LHCN-M2 (cell line): ENCODE results near the gene CUEDC1. TPM values are rescaled to one million over a fixed set of nuclear protein-coding genes. Genes with fewer than 3 reads are reported as not detected.
"Not testable (repeated sequence)": the region's sequence is repeated elsewhere in the genome, so short reads cannot be mapped to it uniquely, and the experiment has no call there.

ENCODE experiments used
- DNase-seq: peaks from one replicate; pipeline ENCODE4 v3.0.0-alpha.2; 2012; ENCODE audit warnings: low read depth
- total RNA-seq: library from RNA; depleted of rRNA; stranded (reverse); fragments of >200 nt; gene quantifications from 2 replicates; pipeline ENCODE4 v1.2.3, GENCODE V29; 2014

The CUEDC1 gene
- total RNA-seq, 1 experiment from 2014 or later, result 29.6 TPM

DNA sequence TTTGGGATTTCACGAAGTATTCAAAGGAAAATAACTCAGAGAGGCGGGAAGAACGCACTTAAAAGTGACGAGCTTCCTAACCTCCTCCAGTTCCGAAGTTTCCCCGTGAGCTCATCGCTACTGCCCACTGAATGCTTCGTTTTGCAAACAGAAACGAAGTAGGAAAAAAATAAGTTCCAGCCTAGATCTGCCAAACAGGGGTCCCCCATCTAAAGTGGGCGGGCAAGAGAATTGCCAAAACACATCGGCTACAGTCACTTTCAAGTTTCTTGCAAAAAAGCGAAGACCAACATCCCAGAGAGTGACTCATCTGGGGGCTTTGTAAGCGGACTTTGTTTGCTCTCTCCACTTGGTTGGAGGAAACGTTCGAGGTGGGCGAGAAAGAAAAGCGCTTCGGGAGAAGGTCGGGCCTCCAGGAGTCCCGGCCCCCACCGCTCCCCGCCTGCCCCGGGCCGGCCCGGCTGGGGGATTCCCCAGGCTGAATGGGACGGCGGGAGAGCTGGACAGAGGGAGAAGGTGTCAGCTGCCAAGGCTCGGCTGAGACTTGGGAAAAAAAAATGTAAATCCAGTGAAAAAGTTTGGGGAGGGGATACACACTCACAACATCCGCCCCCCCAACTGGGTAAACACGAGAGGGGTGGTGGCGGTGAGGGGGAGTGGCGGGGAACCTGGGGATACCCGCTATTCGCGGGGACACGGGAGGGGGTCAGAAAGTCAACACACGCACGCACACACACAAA lies 31.8 kb upstream of the CUEDC1 start:
- peak; percentile 75 for DNase-seq

- DNase-seq, result peak; percentile 72
Measured at GRCh38 chr17:57985675-57985974, 30.4 kb upstream of the CUEDC1 start.

- DNase-seq, result no peak
Measured at GRCh38 chr17:57984936-57985674, 29.9 kb upstream of the CUEDC1 start.

- DNase-seq, result peak; percentile 64
Measured at GRCh38 chr17:57984261-57984890, 29.2 kb upstream of the CUEDC1 start.

DNA sequence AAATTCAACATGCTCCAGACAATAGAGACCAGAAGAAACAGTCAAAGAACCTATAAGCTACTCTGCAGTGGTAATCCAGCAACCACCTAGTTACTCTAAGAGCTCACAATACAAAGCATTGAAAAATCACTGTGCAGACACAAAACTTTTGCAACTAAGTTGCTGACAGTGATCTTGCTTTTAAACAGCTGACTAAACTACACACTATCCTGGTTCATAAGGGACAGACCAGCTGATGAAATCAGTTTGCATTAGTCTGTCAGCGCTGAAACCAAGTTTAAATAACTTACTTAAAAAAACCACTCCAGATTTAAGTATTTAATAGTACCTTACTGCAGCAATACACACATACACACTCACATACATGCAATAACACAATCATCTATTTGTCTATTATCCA lies 28.2 kb upstream of the CUEDC1 start:
- peak; percentile 51 for DNase-seq

DNA sequence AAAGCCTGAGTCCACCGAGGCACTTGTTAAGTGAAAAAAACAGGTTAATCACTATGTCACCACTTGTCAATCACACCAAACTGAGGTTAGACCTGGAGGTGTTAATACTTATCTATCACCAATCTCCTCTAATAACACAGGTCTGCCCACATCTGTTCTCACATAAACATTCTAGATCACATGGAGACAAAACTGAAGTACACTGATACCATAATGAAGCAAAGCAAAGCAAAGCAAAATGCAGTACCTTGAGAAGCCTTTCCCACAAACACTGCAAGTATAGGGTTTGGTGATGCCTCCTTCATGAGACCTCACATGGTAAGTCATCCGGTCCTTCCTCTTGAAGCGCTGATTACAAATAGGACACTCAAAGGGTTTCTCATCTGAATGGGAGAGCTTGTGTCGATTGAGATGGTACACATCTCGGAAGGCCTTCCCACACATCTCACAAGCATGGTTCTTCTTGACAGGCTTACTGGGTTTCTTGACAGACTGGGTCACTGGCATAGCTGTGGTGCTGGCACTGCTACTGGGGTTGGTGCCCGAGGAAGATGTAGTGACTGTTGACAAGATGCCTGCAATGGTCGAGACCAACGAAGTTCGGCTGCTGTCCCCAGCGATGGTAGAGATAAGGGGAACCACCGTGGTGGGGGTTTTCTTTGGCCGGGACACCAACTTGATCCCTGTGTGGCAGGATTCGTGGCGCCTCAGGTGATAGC lies 27.4 kb upstream of the CUEDC1 start:
- DNase-seq, result no peak

GRCh38 chr17:57980522-57980921 lies 25.3 kb upstream of the CUEDC1 start:
- no peak for DNase-seq

DNA sequence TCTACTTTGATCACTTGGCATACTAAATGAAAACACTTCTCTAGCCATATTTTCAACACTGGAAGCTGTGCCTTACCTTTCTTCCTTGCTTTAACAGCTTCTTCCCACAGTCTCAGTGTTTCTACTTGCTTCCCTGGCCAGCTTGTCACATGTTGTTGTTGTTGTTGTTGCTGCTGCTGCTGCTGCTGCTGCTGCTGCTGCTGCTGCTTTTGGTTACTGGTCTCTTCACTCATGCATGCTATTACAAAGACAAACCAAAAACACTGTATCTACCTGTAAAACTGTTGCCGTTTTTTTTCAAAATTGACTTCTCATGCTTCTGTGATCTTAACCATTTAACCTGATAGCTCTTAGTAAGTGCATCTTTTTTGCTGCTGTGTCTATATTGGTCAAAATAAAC lies 23.9 kb upstream of the CUEDC1 start:
- DNase-seq, result no peak

DNA sequence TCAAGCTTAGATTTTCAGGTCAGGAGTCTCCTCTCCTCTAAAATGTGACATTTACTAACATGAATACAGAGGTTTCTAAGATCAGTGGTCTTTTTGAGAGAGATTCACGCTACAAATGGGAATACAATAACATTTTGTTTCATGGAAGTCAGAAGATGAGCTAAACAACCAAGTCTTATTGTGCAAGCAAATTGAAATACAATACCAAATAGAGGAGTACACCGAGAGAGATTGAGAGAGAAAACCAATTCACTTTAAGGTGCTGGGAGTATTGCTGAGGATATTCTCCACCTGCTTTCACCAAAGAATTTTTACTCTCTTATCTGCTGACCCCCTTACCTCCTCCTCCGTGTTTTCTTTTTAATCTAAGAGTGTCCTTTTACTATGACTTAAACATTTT lies 21.4 kb upstream of the CUEDC1 start:
- DNase-seq, result no peak

DNA sequence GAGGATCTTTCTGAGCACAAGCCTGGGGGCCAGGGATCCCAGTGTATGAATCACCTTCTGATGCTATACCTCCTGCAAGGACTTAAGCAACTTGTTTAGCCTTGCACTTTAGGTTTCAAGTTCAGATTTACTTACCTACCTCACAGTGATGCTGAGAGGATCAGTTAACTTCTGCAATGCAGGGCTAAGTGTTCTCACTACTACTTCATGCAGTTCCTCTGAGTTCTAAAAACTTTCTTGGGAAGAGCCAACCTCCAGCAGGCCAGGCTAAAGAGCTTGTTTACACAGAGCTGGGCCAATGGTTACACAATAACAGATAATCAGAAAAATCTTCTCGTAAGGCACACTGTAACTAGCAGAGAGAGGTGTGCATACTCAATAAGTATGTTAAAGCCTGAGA lies 19.8 kb upstream of the CUEDC1 start:
- DNase-seq, result no peak

DNA sequence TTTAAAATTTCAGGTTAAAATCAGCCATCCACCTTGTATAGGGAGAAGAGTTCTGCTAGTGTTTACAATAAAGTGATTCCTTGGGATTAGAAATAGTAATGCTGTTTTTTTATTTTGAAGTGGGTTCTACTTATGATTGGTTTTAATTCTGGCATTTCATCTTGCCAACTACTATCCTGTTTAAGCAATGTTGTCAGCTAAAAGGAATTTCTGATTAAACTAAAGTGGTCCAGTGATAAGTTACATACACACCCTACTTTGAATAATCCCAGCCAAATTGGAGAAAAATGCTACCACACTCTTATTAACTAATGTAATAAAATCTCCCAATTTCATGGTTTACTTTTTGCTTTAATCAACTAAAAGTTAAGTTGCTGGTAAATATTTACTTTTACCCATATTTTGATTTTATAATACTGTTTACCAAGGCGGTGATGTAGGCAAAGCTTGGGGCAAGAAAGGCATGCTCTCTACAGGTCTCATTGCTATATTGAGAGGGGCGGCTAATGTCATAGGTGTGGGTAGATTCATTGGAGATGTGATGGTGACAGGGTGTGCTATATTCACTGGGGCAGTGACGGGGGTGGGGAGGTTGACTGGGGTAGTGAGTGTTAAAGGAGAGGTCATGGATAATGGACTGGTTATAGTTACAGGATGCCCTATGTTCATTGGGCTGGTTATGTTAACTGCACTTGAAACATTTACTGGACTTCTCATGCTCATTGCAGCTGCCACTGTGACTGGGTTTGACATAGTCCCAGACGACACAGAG lies 19.0 kb upstream of the CUEDC1 start:
- DNase-seq, result not testable (repeated sequence)

DNA sequence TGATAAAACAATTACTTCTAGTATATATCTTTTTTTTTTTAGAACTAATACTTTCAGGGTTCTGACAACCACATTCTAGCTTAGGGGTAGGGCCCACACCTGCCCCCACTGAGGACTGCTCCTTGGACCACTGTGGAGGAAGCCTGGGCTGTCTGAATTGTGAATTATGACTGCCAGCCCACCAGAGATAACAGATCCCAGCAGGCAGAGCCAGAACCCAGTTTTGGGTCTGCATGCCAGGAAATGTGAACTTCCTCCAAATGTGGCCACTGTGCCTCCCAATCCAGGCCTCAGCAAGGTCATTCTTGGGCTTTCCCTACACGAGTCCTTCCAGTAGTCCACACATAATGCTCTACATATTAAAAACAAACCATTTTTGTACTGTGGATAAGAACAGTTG lies 16.9 kb upstream of the CUEDC1 start:
- DNase-seq, result no peak

GRCh38 chr17:57971572-57971971 lies 16.4 kb upstream of the CUEDC1 start:
- DNase-seq, result no peak

- peak; percentile 54 for DNase-seq
Measured at GRCh38 chr17:57970710-57971109, 15.5 kb upstream of the CUEDC1 start.

- no peak for DNase-seq
Measured at GRCh38 chr17:57968456-57968855, 13.2 kb upstream of the CUEDC1 start.

DNA sequence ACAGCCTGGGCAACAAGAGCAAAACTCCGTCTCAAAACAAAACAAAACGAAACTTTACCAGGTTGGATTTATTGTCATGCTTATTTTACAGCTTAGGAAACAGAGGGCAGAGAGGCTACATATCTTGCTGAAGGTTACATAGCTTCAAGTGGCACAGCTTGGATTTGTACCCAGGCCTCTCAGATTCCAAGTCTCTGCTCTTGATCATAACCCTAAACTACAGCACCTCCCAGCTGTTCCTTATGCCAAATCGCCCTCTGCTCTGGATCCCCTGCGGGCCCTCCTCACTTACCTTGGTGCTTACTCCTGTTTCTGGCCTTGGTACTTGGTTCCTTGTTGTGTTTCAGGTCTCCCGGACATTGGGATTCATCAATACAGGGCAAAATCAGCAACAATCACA lies 11.7 kb upstream of the CUEDC1 start:
- DNase-seq, result no peak

GRCh38 chr17:57966246-57966645 lies 11.0 kb upstream of the CUEDC1 start:
- no peak for DNase-seq

GRCh38 chr17:57965521-57966160 lies 10.4 kb upstream of the CUEDC1 start:
- no peak for DNase-seq

GRCh38 chr17:57963149-57963511 lies 7.9 kb upstream of the CUEDC1 start:
- no peak for DNase-seq

- no peak for DNase-seq
Measured at GRCh38 chr17:57962279-57963148, 7.3 kb upstream of the CUEDC1 start.
